ENCODE measurements around the gene BGN. TPM values are rescaled to one million over a fixed set of nuclear protein-coding genes. Genes with fewer than 3 reads are reported as not detected.

Gene BGN
- total and polyA plus RNA-seq, 10 of the 15 experiments (the other 5 are each of a cell fraction or from before 2014, with no cell fraction given): 0.06 to 0.18 (median 0.12) TPM; not detected in 7

GRCh38 chrX:153446636-153446936 lies 48.2 kb upstream of the BGN start (continued):
- TF ChIP-seq JUNB (IDR thresholded peaks at IDR 0.05) (no peak), TAF1 (IDR thresholded peaks at IDR 0.05; ENCODE audit: borderline replicate concordance, low read depth, low read length) (no peak), NR2C1 (IDR thresholded peaks at IDR 0.05) (no peak), ZNF217 (IDR thresholded peaks at IDR 0.05) (no peak), MEF2A (IDR thresholded peaks at IDR 0.05; ENCODE audit: insufficient read depth, low read depth, low read length) (no peak), IRF5 (IDR thresholded peaks at IDR 0.05; ENCODE audit: borderline replicate concordance) (no peak), HCFC1 (IDR thresholded peaks at IDR 0.05; ENCODE audit: low read length) (no peak), BMI1 (IDR thresholded peaks at IDR 0.05; ENCODE audit: borderline replicate concordance) (no peak), ZSCAN29 (IDR thresholded peaks at IDR 0.05) (no peak), ZZZ3 (IDR thresholded peaks at IDR 0.05; ENCODE audit: control insufficient read depth, insufficient read length, low read depth) (no peak)

- DNase-seq (ENCODE audit: low read depth, low spot score) (no peak), ATAC-seq (no peak), FAIRE-seq (no peak)
- WGBS (ENCODE audit: insufficient coverage, insufficient replicate concordance, low lambda C conversion rate, missing lambda C conversion rate): 77% methylated on average over 17 of the region's 17 CpGs
- Histone ChIP-seq H3K9ac (ENCODE audit: control insufficient read depth, insufficient read depth, low read length) (no peak overlapping the region), H3K4me3 (no peak overlapping the region), H4K20me1 (ENCODE audit: control insufficient read depth, insufficient read depth) (no peaks in the 10 kb centered on the region), H3K4me2 (ENCODE audit: control insufficient read depth, insufficient read depth) (no peak overlapping the region), H3K79me2 (ENCODE audit: control insufficient read depth, insufficient read depth, low read length) (no peaks in the 10 kb centered on the region), H3K36me3 (ENCODE audit: control insufficient read depth in 2 of 2, insufficient read depth in 2 of 2, low read length in 1 of 2) (no peaks in the 10 kb centered on the region), H3K27ac (ENCODE audit: control insufficient read depth, insufficient read depth) (no peak overlapping the region), H3K9me3 (replicated peaks; ENCODE audit: control insufficient read depth, insufficient read depth, low read length) (no peaks in the 10 kb centered on the region; the same call in 2 of the 3 replicates), H3K4me1 (ENCODE audit: control insufficient read depth, insufficient read depth, low read length) (no peaks in the 10 kb centered on the region), H2AFZ (ENCODE audit: control insufficient read depth, low read depth, low read length) (no peak overlapping the region), H3K27me3 (replicated peaks in 1 of 2; ENCODE audit: control insufficient read depth in 2 of 2, insufficient read depth in 2 of 2, low read length in 1 of 2) (no peaks in the 10 kb centered on the region)
- ChIA-PET SMC1A (ENCODE audit: uncharacterized antibody, unreplicated experiment) (no interaction called here), POLR2A (interaction anchor here (0.5 kb wide), 1 partner anchor 18 kb away, joined by 3 read pairs; no protein-coding TSS in a partner anchor), CTCF (no interaction called here), RAD21 (ENCODE audit: unreplicated experiment) (no interaction called here)
- in situ Hi-C loops (cut with MboI): no loop called here
- no peak for TF ChIP-seq ELK1 (IDR thresholded peaks at IDR 0.05; ENCODE audit: low read depth, low read length)
- no peak for TF ChIP-seq MXI1 (IDR thresholded peaks at IDR 0.05; ENCODE audit: low read depth, low read length)
- TF ChIP-seq MYB (IDR thresholded peaks at IDR 0.05; ENCODE audit: borderline replicate concordance, low read depth, low read length): no peak
- no peak for TF ChIP-seq GABPA (IDR thresholded peaks at IDR 0.05; ENCODE audit: low read depth)
- no peak for TF ChIP-seq SMAD5 (IDR thresholded peaks at IDR 0.05; ENCODE audit: low read depth)
- TF ChIP-seq MYC (IDR thresholded peaks at IDR 0.05; ENCODE audit: insufficient read depth, insufficient read length, insufficient replicate concordance, low read length, severe bottlenecking): no peak
- no peak for TF ChIP-seq SP1 (IDR thresholded peaks at IDR 0.05; ENCODE audit: low read depth, low read length)
- TF ChIP-seq NFYB (IDR thresholded peaks at IDR 0.05; ENCODE audit: insufficient read depth, low read depth, low read length): no peak
- TF ChIP-seq EGR1 (IDR thresholded peaks at IDR 0.05; ENCODE audit: borderline replicate concordance in 1 of 2, low read depth in 2 of 2, low read length in 2 of 2): no peak
- TF ChIP-seq KAT2A (conservative IDR thresholded peaks at IDR 0.05; ENCODE audit: control insufficient read depth, low read depth, low read length): no peak
- no peak for TF ChIP-seq MTA2 (IDR thresholded peaks at IDR 0.05; ENCODE audit: low read depth)
- TF ChIP-seq CHD2 (IDR thresholded peaks at IDR 0.05; ENCODE audit: borderline replicate concordance, low read depth, low read length): no peak
- no peak for TF ChIP-seq ZNF384 (IDR thresholded peaks at IDR 0.05; ENCODE audit: borderline replicate concordance, low read depth, low read length)
- TF ChIP-seq TCF7 (IDR thresholded peaks at IDR 0.05; ENCODE audit: borderline replicate concordance): no peak
- TF ChIP-seq RAD51 (IDR thresholded peaks at IDR 0.05): no peak
- no TSS peak for BruUV-seq (replicated peaks)
- intact Hi-C loops (cut with micrococcal nuclease; ENCODE audit: unreplicated experiment): no loop called here
Measured at GRCh38 chrX:153446950-153447580, 47.7 kb upstream of the BGN start.

All from GM12878 (cell line).